ENCODE data around the gene GPC3.

- TF ChIP-seq, protein P1, sequence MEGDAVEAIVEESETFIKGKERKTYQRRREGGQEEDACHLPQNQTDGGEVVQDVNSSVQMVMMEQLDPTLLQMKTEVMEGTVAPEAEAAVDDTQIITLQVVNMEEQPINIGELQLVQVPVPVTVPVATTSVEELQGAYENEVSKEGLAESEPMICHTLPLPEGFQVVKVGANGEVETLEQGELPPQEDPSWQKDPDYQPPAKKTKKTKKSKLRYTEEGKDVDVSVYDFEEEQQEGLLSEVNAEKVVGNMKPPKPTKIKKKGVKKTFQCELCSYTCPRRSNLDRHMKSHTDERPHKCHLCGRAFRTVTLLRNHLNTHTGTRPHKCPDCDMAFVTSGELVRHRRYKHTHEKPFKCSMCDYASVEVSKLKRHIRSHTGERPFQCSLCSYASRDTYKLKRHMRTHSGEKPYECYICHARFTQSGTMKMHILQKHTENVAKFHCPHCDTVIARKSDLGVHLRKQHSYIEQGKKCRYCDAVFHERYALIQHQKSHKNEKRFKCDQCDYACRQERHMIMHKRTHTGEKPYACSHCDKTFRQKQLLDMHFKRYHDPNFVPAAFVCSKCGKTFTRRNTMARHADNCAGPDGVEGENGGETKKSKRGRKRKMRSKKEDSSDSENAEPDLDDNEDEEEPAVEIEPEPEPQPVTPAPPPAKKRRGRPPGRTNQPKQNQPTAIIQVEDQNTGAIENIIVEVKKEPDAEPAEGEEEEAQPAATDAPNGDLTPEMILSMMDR (conservative IDR thresholded peaks at IDR 0.05; ENCODE audit: low read depth, low read length): no peak
- no peak for TF ChIP-seq EZH2 (IDR thresholded peaks at IDR 0.05; ENCODE audit: borderline replicate concordance, low read depth, low read length, poor library complexity, severe bottlenecking)
Observed at GRCh38 chrX:133741303-133741702, 244.1 kb downstream of the GPC3 start.
